NCI-H510A treated with DMSO at 0.1 percent for 48 hours (cell line): Measurements from ENCODE around the gene HIP1.
"Not testable (repeated sequence)": the region's sequence is repeated elsewhere in the genome, so short reads cannot be mapped to it uniquely, and the experiment has no call there.

ENCODE experiments used
- DNase-seq: peaks from one replicate; lab custom pipeline; 2025; lab: John Stamatoyannopoulos, UW

HIP1 gene

DNA sequence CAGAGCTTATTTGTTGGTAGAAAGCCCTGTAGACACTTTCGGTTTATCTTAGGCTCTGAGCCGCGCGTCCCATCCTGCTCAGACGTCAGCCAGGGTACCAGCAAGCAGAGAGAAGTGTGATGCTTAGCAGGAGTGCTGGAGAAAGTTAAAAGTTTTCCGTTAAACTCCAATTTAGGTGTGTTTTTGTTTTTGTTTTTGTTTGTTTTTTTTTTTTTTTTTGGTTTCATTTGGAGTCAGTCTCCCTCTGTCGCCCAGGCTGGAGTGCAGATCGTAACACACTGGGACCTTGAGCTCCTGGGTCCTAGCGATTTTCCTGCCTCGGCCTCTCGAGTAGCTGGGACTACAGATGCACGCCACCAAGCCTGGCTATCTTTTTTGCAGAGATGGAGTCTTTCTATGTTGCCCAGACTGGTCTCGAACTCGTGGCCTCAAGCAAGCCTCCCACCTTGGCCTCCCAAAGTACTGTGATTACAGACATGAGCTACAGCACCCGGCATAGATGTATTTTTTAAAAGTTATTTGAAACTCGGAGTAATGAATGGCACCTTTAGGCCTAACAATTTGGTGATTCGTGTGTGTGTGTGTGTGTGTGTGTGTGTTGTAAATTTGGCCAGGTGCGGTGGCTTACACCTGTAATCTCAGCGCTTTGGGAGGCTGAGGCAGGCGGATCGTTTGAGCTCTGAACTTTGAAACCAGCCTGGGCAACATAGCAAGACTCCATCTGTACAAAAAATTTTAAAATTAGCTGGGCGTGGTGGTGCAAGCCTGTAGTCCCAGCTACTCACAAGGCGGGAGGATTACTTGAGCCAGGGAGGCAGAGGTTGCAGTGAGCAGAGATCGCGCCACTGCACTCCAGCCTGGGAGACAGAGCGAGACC, 1.3 kb upstream of the HIP1 start:
- DNase-seq = peak; percentile 5

DNA sequence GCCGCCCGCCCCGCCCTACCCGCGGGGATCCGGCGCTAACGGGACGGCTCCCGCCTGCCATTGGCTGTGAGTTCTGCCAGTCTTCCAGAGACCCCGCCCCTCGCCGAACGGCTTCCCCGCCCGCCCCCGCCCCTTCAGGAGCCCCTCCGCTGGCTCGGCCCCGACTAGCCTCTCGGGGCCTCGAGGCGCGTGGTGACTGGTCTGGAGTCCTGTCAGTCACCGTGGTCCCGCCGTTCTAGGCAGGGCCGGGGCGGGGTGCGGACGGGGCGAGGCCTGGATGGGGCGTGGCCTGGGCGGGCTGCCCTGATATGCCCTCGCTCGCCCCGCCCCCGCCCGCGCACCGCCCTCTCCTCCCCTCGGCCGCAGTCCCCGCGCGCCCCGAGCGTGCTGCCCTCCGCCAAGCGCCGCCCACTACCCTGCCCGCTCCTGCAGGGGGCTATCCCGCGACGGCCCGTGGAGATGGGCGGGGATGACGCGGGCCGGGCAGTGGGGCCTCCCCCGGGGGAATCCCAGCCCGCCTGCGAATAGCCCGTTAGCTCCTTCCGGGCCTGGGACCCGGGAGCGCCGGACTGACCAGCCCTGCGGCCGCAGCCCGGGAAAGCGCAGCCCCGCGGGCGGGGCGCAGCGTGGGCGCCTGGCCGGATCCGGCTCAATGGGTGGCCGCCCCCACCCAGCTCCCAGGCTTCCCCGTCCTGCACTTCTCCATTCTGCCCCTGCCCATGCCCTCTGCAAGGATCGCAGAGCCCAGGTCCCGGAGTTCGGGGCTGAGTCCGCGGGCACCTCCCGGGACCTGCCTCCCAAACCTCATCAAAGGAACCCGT, 444 bp upstream of the HIP1 start:
- DNase-seq = peak; percentile 71

DNA sequence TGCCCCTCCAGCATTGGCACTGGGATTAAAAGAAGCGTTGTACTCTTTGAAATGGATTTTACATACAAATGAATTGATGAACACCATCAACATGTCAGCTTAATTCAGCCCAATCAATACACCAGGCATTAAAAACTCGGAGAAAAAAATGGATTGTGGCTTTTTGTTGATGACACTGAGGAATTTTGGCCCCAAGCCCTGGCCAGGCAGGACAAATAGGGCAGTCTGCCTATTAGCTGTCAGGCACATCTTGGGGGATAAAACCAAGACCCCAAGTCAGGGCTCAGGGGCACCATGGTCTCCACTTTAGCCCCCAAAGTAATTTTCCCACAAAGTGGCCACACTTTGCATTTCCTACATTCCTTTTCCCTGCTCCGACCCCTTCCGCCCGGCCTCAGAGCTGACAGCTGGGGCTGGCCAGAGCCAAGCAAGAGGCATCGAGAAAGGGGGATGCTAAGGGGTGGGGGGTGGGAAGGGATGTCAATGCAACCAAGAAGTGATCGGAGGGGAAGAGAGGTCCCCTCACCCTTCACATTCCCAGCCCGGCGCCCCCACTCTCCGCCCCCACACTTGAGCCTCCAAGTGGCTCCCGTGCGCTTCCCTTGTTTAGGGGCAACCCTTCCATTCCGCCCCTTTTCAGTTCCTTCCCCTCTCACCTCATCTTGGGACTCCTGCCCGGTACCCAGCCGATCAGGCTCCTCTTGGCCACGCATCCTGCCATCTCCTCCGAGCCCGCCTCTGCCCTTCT, 711 bp downstream of the HIP1 start:
- DNase-seq = no peak

DNA sequence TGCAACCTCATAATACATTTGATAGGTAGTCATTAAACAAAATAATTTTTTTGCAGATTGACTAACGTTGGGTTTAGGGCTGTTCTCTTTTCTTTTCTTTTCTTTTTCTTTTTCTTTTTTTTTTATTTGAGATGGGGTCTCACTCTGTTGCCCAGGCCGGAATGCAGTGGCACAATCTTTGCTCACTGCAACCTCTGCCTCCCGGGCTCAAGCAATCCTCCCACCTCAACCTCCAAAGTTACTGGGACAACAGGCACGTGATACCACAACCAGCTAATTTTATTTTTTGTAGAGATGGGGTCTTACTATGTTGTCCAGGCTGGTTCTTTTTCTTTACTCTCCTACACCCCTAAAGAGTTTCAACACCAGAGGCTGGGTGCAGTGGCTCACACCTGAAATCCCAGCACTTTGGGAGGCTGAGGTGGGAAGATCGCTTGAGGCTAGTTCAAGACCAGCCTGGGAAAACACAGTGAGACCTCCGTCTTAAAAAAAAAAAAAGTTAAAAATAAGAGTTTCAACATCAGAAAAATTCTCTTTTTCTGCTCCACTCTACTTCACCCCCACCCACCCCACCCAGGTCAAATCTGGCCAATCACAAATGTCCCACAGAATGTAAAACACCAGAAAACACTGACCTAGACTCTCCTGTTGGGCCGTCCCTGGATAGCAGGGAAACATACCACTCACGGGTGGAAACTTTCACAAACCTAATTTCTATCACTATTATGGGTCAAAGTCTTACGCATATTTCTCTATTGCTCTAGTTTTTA, 3.0 kb downstream of the HIP1 start:
- DNase-seq = no peak

GRCh38 chr7:75734586-75735458, 3.9 kb downstream of the HIP1 start:
- no peak for DNase-seq

GRCh38 chr7:75732764-75733630, 5.7 kb downstream of the HIP1 start:
- DNase-seq = no peak

DNA sequence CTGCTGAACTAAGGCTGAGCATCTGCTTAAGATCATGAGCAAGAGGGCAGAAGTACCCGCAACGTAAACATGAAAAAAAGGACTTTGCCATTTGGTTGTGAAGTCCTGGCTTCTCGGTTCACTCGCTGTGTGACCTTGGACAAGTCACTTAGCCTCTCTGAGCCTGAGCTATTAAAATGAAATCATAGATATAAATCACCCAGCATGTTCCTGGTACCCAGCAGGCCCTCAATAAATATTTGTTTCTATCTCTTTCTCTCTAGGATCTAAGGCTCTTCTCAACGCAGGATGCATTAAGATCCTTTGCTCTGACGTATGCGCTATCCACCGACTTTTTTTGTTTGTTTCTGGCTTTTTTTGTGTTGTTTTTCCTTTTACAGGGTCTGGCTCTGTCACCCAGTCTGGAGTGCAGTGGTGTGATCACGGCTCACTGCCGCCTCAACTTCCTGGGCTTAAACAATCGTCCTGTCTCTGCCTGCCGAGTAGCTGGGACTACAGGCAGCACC, 6.7 kb downstream of the HIP1 start:
- no peak for DNase-seq

GRCh38 chr7:75729851-75730274, 8.9 kb downstream of the HIP1 start:
- no peak for DNase-seq

DNA sequence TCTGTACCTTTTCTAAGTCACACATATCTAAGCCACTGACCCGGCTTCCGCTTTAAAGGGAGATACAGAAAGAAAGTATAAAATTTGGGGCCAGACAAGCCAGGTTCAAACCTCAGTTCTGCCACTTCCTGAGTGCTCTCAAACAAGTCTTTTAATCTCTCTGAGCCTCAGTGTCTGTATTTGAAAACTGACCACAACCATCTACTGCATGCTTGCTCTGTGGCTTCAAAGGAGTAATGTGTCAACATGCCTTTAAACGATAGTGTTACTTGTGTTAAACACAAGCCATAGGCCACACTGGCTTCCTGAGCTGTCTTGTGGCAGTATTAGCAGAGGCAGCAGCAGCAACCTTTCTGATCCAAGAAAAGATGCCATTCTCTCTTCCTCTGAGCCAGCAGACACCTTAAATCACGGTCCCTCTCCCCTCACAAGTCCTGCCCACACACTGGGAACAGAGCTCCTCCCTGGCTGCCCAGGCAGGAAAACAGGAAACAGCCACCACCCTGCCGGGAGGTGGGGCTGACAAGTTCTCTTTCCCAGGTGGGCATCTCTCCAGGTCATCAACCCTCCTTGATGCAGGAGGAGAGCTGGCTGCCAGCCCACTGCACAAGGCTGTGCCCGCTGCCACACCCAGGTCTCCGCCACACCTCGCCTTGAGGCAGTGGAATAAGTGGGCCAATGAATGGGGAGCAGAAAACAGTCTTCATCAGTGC, 10.7 kb downstream of the HIP1 start:
- DNase-seq = peak; percentile 29

- not testable (repeated sequence) for DNase-seq
Observed at GRCh38 chr7:75727351-75727750, 11.4 kb downstream of the HIP1 start.

DNA sequence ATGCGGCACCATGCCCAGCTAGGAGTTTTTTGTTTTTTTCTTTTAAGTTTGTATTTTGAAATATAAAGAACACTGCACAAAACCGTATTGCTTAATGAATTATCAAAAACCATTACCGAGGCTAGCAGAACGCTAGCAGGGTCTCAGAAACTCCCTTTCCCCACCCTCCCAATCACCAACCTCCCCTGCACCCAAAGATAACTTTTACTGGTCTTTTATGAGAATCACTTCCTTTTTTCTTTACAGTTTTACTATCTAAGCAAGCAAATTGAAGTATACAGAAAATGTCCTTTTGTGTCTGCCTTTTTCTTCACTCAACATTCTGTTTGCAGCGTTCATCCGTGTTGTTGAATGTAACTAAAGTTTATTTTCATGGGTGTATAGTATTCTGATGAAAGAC, 13.4 kb downstream of the HIP1 start:
- no peak for DNase-seq

DNA sequence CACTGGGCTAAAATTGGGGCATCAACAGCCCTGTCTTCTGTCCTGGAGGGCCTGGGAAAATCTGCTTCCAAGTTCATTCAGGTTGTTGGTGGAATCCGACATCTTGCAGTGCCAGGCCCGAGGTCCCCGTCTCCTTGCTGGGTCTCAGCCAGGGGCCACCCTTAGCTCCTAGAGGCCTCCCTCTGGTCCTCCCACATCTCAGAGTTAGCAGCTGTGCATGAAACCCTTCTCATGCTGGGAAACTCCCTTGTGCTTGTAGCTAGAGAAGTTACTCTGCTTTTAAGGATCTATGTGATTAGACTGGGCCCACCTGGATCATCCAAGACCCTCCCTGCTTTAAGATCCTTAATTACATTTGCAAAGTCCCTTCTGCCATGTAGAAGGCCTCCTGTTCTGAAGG, 15.3 kb downstream of the HIP1 start:
- no peak for DNase-seq

- no peak for DNase-seq
Observed at GRCh38 chr7:75722373-75722772, 16.4 kb downstream of the HIP1 start.

DNA sequence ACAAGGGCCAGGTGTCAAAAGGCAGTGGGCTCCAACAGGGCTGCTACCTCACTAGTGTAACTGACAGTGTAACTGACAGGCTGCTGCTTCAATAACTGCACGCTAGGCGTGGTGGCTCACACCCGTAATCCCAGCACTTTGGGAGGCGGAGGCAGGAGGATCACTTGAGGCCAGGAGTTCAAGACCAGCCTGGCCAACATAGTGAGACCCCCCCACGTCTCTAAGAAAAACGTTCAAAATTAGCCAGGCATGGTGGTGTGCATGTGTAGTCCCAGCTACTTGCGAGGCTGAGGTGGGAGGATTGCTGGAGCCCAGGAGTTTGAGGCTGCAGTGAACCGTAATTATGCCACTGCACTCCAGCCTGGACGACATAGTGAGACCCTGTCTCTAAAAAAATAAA, 16.8 kb downstream of the HIP1 start:
- not testable (repeated sequence) for DNase-seq

- no peak for DNase-seq
Observed at GRCh38 chr7:75721426-75721825, 17.3 kb downstream of the HIP1 start.

DNA sequence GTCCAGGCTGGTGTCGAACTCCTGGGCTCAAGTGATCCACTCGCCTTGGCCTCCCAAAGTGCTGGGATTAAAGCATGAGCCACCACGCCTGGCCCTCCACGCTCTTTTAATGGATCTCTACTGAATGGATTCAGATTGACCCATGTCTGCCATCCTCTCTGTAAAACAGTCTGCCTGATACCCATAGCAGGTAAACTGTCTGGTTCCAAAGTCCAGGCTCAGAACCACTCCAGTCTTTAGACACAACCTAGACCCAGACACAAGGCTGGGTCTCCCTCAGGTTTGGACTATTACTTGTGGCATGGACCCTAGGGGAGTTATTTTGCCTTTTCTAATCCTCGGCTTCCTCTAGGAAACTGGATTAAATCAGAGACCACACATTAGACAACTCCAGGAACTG, 19.1 kb downstream of the HIP1 start:
- DNase-seq = no peak

DNA sequence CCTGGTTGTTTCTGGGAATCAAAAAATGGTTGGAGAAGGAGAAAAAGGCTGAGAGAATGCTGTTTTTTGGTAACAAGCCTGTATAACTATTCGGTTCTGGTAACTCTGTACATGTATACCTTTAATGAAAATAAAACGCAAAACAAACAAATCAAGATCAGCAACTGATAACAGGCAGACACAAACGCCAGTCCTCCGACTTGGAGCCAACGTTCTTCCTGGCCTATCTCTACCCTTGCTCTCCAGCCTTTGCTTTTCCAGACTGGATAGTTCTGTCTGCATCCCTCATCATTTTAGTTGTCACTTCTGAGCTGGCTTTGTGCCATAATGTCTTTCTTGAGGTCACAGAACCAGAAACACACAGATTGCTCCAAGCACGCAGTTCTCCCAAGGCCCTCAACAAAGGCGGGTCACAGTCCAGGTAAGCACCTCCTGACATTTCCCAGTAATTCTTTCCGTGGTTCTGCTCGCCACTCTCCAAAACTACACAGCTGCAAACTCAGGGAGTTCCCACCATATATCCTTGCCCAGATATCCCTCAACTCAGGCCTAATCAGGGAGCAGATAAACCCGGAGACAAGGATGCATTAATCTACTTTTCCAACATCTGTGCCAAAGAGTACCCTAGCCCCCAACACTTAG, 20.2 kb downstream of the HIP1 start:
- DNase-seq = no peak

DNA sequence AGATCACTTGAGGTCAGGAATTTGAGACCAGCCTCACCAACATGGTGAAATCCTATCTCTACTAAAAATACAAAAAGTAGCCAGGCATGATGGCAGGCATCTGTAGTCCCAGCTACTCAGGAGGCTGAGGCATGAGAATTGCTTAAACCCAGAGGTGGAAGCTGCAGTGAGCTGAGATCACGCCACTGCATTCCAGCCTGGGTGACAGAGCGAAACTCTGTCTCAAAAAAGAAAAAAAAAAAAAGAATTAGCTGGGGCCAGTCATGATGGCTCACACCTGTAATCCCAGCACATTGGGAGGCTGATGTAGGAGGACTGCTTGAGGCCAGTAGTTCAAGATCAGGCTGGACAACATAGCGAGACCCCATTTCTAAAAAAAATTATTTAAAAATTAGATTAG, 21.0 kb downstream of the HIP1 start:
- not testable (repeated sequence) for DNase-seq
